GM21717 (cell line): ENCODE results near the gene SLC22A1.

ENCODE experiments used
- ATAC-seq: cut with Tn5 transposase; IDR thresholded peaks from one replicate; pipeline ENCODE4 v1.9.1; 2021; ENCODE audit warnings: mild to moderate bottlenecking, moderate library complexity; ENCODE audit not compliant: unreplicated experiment

Gene SLC22A1

GRCh38 chr6:160204710-160205109 is 83.1 kb downstream of the SLC22A1 start:
- no peak for ATAC-seq

- no peak for ATAC-seq
Measured at GRCh38 chr6:160207618-160208017, 86.0 kb downstream of the SLC22A1 start.
